Activated naive CD8-positive, alpha-beta T cell treated with anti-CD3 and anti-CD28 coated beads for 36 hours (primary cell): Measurements from ENCODE around the gene HRNR. TPM values are rescaled to one million over a fixed set of nuclear protein-coding genes. Genes with fewer than 3 reads are reported as not detected.
"Not testable (repeated sequence)": the region's sequence is repeated elsewhere in the genome, so short reads cannot be mapped to it uniquely, and the experiment has no call there.

Source experiments
- DNase-seq: peaks from one replicate; pipeline ENCODE4 v3.0.0; 2021
- H3K27ac Mint-ChIP-seq: one replicate; pipeline ENCODE4 v1.8.0; 2022; ENCODE audit warnings: mild to moderate bottlenecking, moderate library complexity, mixed read lengths
- H3K27me3 Mint-ChIP-seq: one replicate; pipeline ENCODE4 v1.8.0; 2022; ENCODE audit warnings: mild to moderate bottlenecking, mixed read lengths
- H3K36me3 Mint-ChIP-seq: one replicate; pipeline ENCODE4 v1.8.0; 2021; ENCODE audit warnings: mild to moderate bottlenecking, mixed read lengths
- H3K4me1 Mint-ChIP-seq: one replicate; pipeline ENCODE4 v1.8.0; 2021; ENCODE audit warnings: mixed read lengths
- H3K4me3 Mint-ChIP-seq: one replicate; pipeline ENCODE4 v1.8.0; 2022; ENCODE audit warnings: mild to moderate bottlenecking, moderate library complexity, mixed read lengths
- H3K9me3 Mint-ChIP-seq: one replicate; pipeline ENCODE4 v1.8.0; 2022; ENCODE audit warnings: mixed read lengths
- total RNA-seq, 2 experiments: library from RNA; stranded (reverse); gene quantifications; one replicate each; pipeline ENCODE4 v1.2.3, GENCODE V29; 2021

HRNR gene
- total RNA-seq, result not detected

- Mint-ChIP-seq H3K27ac (no peak within 1 kb of the TSS), H3K36me3 (peaks cover 2% of the 10 kb centered on the region), H3K27me3 (no peaks in the 10 kb centered on the region)
Observed at GRCh38 chr1:152224093-152224492, at the start of gene HRNR. Gene HRNR (minus strand): TSS chr1:152224193. CDS start chr1:152223253, 940 bp downstream.

GRCh38 chr1:152256394-152256793, 32.4 kb upstream of the HRNR start:
- not testable (repeated sequence) for H3K4me3 Mint-ChIP-seq, H3K4me1 Mint-ChIP-seq, DNase-seq, H3K27ac Mint-ChIP-seq, H3K27me3 Mint-ChIP-seq
- Mint-ChIP-seq H3K36me3 (peaks cover 27% of the 10 kb centered on the region), H3K9me3 (peaks cover 14% of the 10 kb centered on the region)

More at GRCh38 chr1:152224093-152224492, at the start of gene HRNR:
- Mint-ChIP-seq H3K4me3 (no peak within 1 kb of the TSS), H3K9me3 (no peaks in the 10 kb centered on the region), H3K4me1 (no peaks in the 10 kb centered on the region)
- DNase-seq, result no peak

GRCh38 chr1:152252157-152252556, 28.2 kb upstream of the HRNR start:
- H3K4me3 Mint-ChIP-seq, result no peak overlapping the region
- H3K27me3 Mint-ChIP-seq, result no peaks in the 10 kb centered on the region
- no peak for DNase-seq
- peaks cover 2% of the 10 kb centered on the region for H3K9me3 Mint-ChIP-seq
- H3K36me3 Mint-ChIP-seq, result peaks cover 2% of the 10 kb centered on the region
- H3K27ac Mint-ChIP-seq, result no peak overlapping the region
- no peaks in the 10 kb centered on the region for H3K4me1 Mint-ChIP-seq

- no peak for DNase-seq
- Mint-ChIP-seq H3K27me3 (no peaks in the 10 kb centered on the region), H3K9me3 (peaks cover 2% of the 10 kb centered on the region), H3K4me3 (no peak overlapping the region), H3K4me1 (no peaks in the 10 kb centered on the region), H3K27ac (no peak overlapping the region), H3K36me3 (peaks cover 2% of the 10 kb centered on the region)
Observed at GRCh38 chr1:152251391-152251790, 27.4 kb upstream of the HRNR start.

GRCh38 chr1:152247316-152247715, 23.3 kb upstream of the HRNR start:
- Mint-ChIP-seq H3K9me3 (no peaks in the 10 kb centered on the region), H3K27me3 (no peaks in the 10 kb centered on the region), H3K36me3 (no peaks in the 10 kb centered on the region), H3K27ac (no peak overlapping the region), H3K4me1 (no peaks in the 10 kb centered on the region), H3K4me3 (no peak overlapping the region)
- DNase-seq, result no peak

GRCh38 chr1:152244576-152245273, 20.7 kb upstream of the HRNR start:
- no peaks in the 10 kb centered on the region for H3K4me1 Mint-ChIP-seq
- H3K27me3 Mint-ChIP-seq, result no peaks in the 10 kb centered on the region

GRCh38 chr1:152237093-152237492, 13.1 kb upstream of the HRNR start:
- no peak overlapping the region for H3K27ac Mint-ChIP-seq
- no peaks in the 10 kb centered on the region for H3K4me1 Mint-ChIP-seq
- peaks cover 9% of the 10 kb centered on the region for H3K27me3 Mint-ChIP-seq
- DNase-seq, result no peak
- peaks cover 2% of the 10 kb centered on the region for H3K9me3 Mint-ChIP-seq
- H3K36me3 Mint-ChIP-seq, result peaks cover 3% of the 10 kb centered on the region
- no peak overlapping the region for H3K4me3 Mint-ChIP-seq

More at GRCh38 chr1:152244576-152245273, 20.7 kb upstream of the HRNR start:
- Mint-ChIP-seq H3K27ac (no peak overlapping the region), H3K9me3 (no peaks in the 10 kb centered on the region), H3K36me3 (no peaks in the 10 kb centered on the region), H3K4me3 (no peak overlapping the region)
- DNase-seq, result no peak

GRCh38 chr1:152228831-152229230, 4.8 kb upstream of the HRNR start:
- Mint-ChIP-seq H3K36me3 (no peaks in the 10 kb centered on the region), H3K4me1 (no peaks in the 10 kb centered on the region), H3K4me3 (no peak overlapping the region), H3K9me3 (no peaks in the 10 kb centered on the region), H3K27me3 (no peaks in the 10 kb centered on the region), H3K27ac (no peak overlapping the region)
- no peak for DNase-seq

- no peaks in the 10 kb centered on the region for H3K27me3 Mint-ChIP-seq
- no peak overlapping the region for H3K4me3 Mint-ChIP-seq
- H3K27ac Mint-ChIP-seq, result no peak overlapping the region
- DNase-seq, result no peak
- H3K4me1 Mint-ChIP-seq, result no peaks in the 10 kb centered on the region
- no peaks in the 10 kb centered on the region for H3K9me3 Mint-ChIP-seq
- no peaks in the 10 kb centered on the region for H3K36me3 Mint-ChIP-seq
Observed at GRCh38 chr1:152227310-152227928, 3.4 kb upstream of the HRNR start.

GRCh38 chr1:152225678-152226077, 1.7 kb upstream of the HRNR start:
- Mint-ChIP-seq H3K27me3 (no peaks in the 10 kb centered on the region), H3K27ac (no peak overlapping the region), H3K4me1 (no peaks in the 10 kb centered on the region), H3K4me3 (no peak overlapping the region), H3K36me3 (no peaks in the 10 kb centered on the region), H3K9me3 (no peaks in the 10 kb centered on the region)
- no peak for DNase-seq

- H3K27ac Mint-ChIP-seq, result peak overlapping the region; percentile 55
- H3K9me3 Mint-ChIP-seq, result no peaks in the 10 kb centered on the region
- no peaks in the 10 kb centered on the region for H3K27me3 Mint-ChIP-seq
- DNase-seq, result no peak
- no peaks in the 10 kb centered on the region for H3K4me1 Mint-ChIP-seq
- H3K4me3 Mint-ChIP-seq, result no peak overlapping the region
- H3K36me3 Mint-ChIP-seq, result peaks cover 10% of the 10 kb centered on the region
Observed at GRCh38 chr1:152220166-152221163, 3.5 kb downstream of the HRNR start.

- DNase-seq, H3K27me3 Mint-ChIP-seq, H3K4me3 Mint-ChIP-seq, H3K4me1 Mint-ChIP-seq, H3K9me3 Mint-ChIP-seq, H3K27ac Mint-ChIP-seq: not testable (repeated sequence)
- peaks cover 10% of the 10 kb centered on the region for H3K36me3 Mint-ChIP-seq
Observed at GRCh38 chr1:152219438-152219837, 4.6 kb downstream of the HRNR start.

GRCh38 chr1:152218762-152219436, 5.1 kb downstream of the HRNR start:
- no peaks in the 10 kb centered on the region for H3K27me3 Mint-ChIP-seq
- no peaks in the 10 kb centered on the region for H3K9me3 Mint-ChIP-seq
- H3K4me1 Mint-ChIP-seq, result no peaks in the 10 kb centered on the region
- no peak overlapping the region for H3K27ac Mint-ChIP-seq
- peaks cover 10% of the 10 kb centered on the region for H3K36me3 Mint-ChIP-seq
- no peak for DNase-seq
- no peak overlapping the region for H3K4me3 Mint-ChIP-seq

- not testable (repeated sequence) for H3K9me3 Mint-ChIP-seq, H3K4me3 Mint-ChIP-seq, DNase-seq, H3K27ac Mint-ChIP-seq, H3K27me3 Mint-ChIP-seq, H3K4me1 Mint-ChIP-seq
- peaks cover 10% of the 10 kb centered on the region for H3K36me3 Mint-ChIP-seq
Observed at GRCh38 chr1:152215604-152216003, 8.4 kb downstream of the HRNR start.

GRCh38 chr1:152214911-152215310, 9.1 kb downstream of the HRNR start:
- peaks cover 10% of the 10 kb centered on the region for H3K36me3 Mint-ChIP-seq
- not testable (repeated sequence) for H3K27ac Mint-ChIP-seq, H3K4me1 Mint-ChIP-seq, H3K9me3 Mint-ChIP-seq, DNase-seq, H3K4me3 Mint-ChIP-seq, H3K27me3 Mint-ChIP-seq
